Endothelial cell (in vitro differentiated cells): ENCODE measurements around the gene FXN. TPM values are rescaled to one million over a fixed set of nuclear protein-coding genes. Genes with fewer than 3 reads are reported as not detected.

Source experiments
- DNase-seq: peaks from one replicate; pipeline ENCODE4 v3.0.0; 2021; ENCODE audit warnings: low spot score
- H3K27ac Mint-ChIP-seq: one replicate; pipeline ENCODE4 v1.8.0; 2021; ENCODE audit warnings: mixed read lengths, inconsistent platforms; ENCODE audit not compliant: unreplicated experiment
- H3K27me3 Mint-ChIP-seq: one replicate; pipeline ENCODE4 v1.8.0; 2021; ENCODE audit warnings: mild to moderate bottlenecking, moderate library complexity, mixed read lengths, inconsistent platforms; ENCODE audit not compliant: unreplicated experiment
- H3K36me3 Mint-ChIP-seq: one replicate; pipeline ENCODE4 v1.8.0; 2021; ENCODE audit warnings: mild to moderate bottlenecking, low read depth, mixed read lengths, inconsistent platforms; ENCODE audit not compliant: unreplicated experiment
- H3K4me1 Mint-ChIP-seq: one replicate; pipeline ENCODE4 v1.8.0; 2021; ENCODE audit warnings: mild to moderate bottlenecking, mixed read lengths, inconsistent platforms; ENCODE audit not compliant: unreplicated experiment
- H3K4me3 Mint-ChIP-seq: one replicate; pipeline ENCODE4 v1.8.0; 2021; ENCODE audit warnings: mild to moderate bottlenecking, mixed read lengths, inconsistent platforms; ENCODE audit not compliant: unreplicated experiment
- H3K9me3 Mint-ChIP-seq: one replicate; pipeline ENCODE4 v1.8.0; 2021; ENCODE audit warnings: mixed read lengths, inconsistent platforms; ENCODE audit not compliant: unreplicated experiment
- CTCF ChIP-seq: fragments of 200-600 bp; sonication (generic); IDR thresholded peaks from one replicate; pipeline ENCODE4 v1.5.0; 2021; ENCODE audit warnings: antibody characterized with exemption; ENCODE audit not compliant: unreplicated experiment
- total RNA-seq: library from RNA; stranded (reverse); fragmentation: NEBNext Ultra II Directional; extraction: Animal tissue kit (Norgen Biotek cat#: 25700); gene quantifications from one replicate; pipeline ENCODE4 v1.2.1, GENCODE V29; 2021; ENCODE audit not compliant: unreplicated experiment

FXN gene
- total RNA-seq, 1 donor from 2014 or later, result 14.4 TPM

GRCh38 chr9:69063839-69064238 is 28.3 kb downstream of the FXN start:
- no peak for TF ChIP-seq CTCF
- DNase-seq, result no peak
- no peak overlapping the region for H3K27ac Mint-ChIP-seq
- peaks cover 10% of the 10 kb centered on the region for H3K36me3 Mint-ChIP-seq
- H3K9me3 Mint-ChIP-seq, result no peaks in the 10 kb centered on the region
- H3K4me1 Mint-ChIP-seq, result peaks cover 2% of the 10 kb centered on the region
- H3K4me3 Mint-ChIP-seq, result no peak overlapping the region
- H3K27me3 Mint-ChIP-seq, result no peaks in the 10 kb centered on the region

GRCh38 chr9:69065660-69066059 is 30.1 kb downstream of the FXN start:
- DNase-seq, result no peak
- no peak for TF ChIP-seq CTCF
- Mint-ChIP-seq H3K4me1 (peaks cover 1% of the 10 kb centered on the region), H3K36me3 (peaks cover 10% of the 10 kb centered on the region), H3K27me3 (no peaks in the 10 kb centered on the region), H3K4me3 (no peak overlapping the region), H3K27ac (no peak overlapping the region), H3K9me3 (no peaks in the 10 kb centered on the region)

GRCh38 chr9:69066955-69067354 is 31.4 kb downstream of the FXN start:
- Mint-ChIP-seq H3K4me3 (no peak overlapping the region), H3K27me3 (no peaks in the 10 kb centered on the region), H3K36me3 (peaks cover 10% of the 10 kb centered on the region), H3K4me1 (no peaks in the 10 kb centered on the region), H3K9me3 (no peaks in the 10 kb centered on the region), H3K27ac (no peak overlapping the region)
- DNase-seq, result peak; percentile 19
- TF ChIP-seq CTCF, result no peak

GRCh38 chr9:69070201-69070600 is 34.6 kb downstream of the FXN start:
- H3K4me1 Mint-ChIP-seq, result no peaks in the 10 kb centered on the region
- H3K36me3 Mint-ChIP-seq, result peaks cover 10% of the 10 kb centered on the region
- no peak for DNase-seq
- no peak overlapping the region for H3K4me3 Mint-ChIP-seq
- no peak overlapping the region for H3K27ac Mint-ChIP-seq
- H3K27me3 Mint-ChIP-seq, result no peaks in the 10 kb centered on the region
- H3K9me3 Mint-ChIP-seq, result no peaks in the 10 kb centered on the region
- TF ChIP-seq CTCF, result no peak

- Mint-ChIP-seq H3K36me3 (peaks cover 10% of the 10 kb centered on the region), H3K27ac (no peak overlapping the region), H3K9me3 (no peaks in the 10 kb centered on the region), H3K4me1 (no peaks in the 10 kb centered on the region), H3K4me3 (no peak overlapping the region), H3K27me3 (no peaks in the 10 kb centered on the region)
- TF ChIP-seq CTCF, result no peak
- DNase-seq, result no peak
Measured at GRCh38 chr9:69071059-69071458, 35.5 kb downstream of the FXN start.
